Measurements from ENCODE around the gene ASTL.

DNA sequence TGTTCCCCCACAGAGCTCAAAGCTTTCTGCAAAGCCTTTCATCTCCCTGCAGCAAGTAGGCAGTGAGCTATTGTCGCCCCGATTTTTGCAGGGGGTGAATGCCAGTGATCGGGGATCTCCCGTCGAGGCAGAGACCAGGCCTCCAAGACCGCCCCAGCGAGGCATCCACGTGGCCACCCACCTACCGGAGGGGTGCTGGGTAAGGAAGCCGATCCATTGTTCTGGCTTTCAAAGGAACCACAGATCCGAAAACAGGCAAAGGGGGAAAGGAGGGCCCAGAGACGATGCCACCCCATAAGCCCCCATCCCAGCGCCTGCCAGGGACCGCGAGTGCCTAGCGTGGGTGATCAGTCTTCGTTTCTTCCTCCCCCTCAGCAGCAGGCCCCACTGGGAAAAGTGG is 24.4 kb downstream of the ASTL start:
- TF ChIP-seq, protein P1, sequence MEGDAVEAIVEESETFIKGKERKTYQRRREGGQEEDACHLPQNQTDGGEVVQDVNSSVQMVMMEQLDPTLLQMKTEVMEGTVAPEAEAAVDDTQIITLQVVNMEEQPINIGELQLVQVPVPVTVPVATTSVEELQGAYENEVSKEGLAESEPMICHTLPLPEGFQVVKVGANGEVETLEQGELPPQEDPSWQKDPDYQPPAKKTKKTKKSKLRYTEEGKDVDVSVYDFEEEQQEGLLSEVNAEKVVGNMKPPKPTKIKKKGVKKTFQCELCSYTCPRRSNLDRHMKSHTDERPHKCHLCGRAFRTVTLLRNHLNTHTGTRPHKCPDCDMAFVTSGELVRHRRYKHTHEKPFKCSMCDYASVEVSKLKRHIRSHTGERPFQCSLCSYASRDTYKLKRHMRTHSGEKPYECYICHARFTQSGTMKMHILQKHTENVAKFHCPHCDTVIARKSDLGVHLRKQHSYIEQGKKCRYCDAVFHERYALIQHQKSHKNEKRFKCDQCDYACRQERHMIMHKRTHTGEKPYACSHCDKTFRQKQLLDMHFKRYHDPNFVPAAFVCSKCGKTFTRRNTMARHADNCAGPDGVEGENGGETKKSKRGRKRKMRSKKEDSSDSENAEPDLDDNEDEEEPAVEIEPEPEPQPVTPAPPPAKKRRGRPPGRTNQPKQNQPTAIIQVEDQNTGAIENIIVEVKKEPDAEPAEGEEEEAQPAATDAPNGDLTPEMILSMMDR (IDR thresholded peaks at IDR 0.05; ENCODE audit: poor library complexity), result no peak
- TF ChIP-seq EZH2phosphoT487 (IDR thresholded peaks at IDR 0.05; ENCODE audit: low read depth, severe bottlenecking, unreplicated experiment) (no peak), EZH2 (IDR thresholded peaks at IDR 0.05; ENCODE audit: borderline replicate concordance) (no peak)
